Type B pancreatic cell (in vitro differentiated cells): Measurements from ENCODE around the gene CAB39. TPM values are rescaled to one million over a fixed set of nuclear protein-coding genes. Genes with fewer than 3 reads are reported as not detected.
A peak's percentile ranks its signal among the peaks of the same experiment; 100 is the strongest.

Source experiments
- DNase-seq: peaks from one replicate; pipeline ENCODE4 v3.0.0; 2021; ENCODE audit warnings: mixed read lengths; ENCODE audit not compliant: unreplicated experiment; ENCODE audit errors: extremely low spot score
- H3K27ac Mint-ChIP-seq: 2 replicates; pipeline ENCODE4 v1.8.0; 2021; ENCODE audit warnings: mild to moderate bottlenecking, mixed read lengths
- H3K27me3 Mint-ChIP-seq: 2 replicates; pipeline ENCODE4 v1.8.0; 2021; ENCODE audit warnings: mixed read lengths
- H3K36me3 Mint-ChIP-seq: 2 replicates; pipeline ENCODE4 v1.8.0; 2021; ENCODE audit warnings: mixed read lengths
- H3K4me1 Mint-ChIP-seq: one replicate; pipeline ENCODE4 v1.8.0; 2021; ENCODE audit warnings: mixed read lengths; ENCODE audit not compliant: unreplicated experiment
- H3K4me3 Mint-ChIP-seq: 2 replicates; pipeline ENCODE4 v1.8.0; 2021; ENCODE audit warnings: mild to moderate bottlenecking, mixed read lengths
- H3K9me3 Mint-ChIP-seq: 2 replicates; pipeline ENCODE4 v1.8.0; 2021; ENCODE audit warnings: mixed read lengths
- CTCF ChIP-seq: fragments of 200-600 bp; sonication (generic); conservative IDR thresholded peaks from 2 replicates; pipeline ENCODE4 v1.5.0; 2021; ENCODE audit warnings: antibody characterized with exemption, mild to moderate bottlenecking
- total RNA-seq: library from RNA; stranded (reverse); gene quantifications from 2 replicates; pipeline ENCODE4 v1.2.1, GENCODE V29; 2021; ENCODE audit warnings: low replicate concordance

The CAB39 gene
- total RNA-seq, 1 donor from 2014 or later, result 49.2 TPM

- H3K9me3 Mint-ChIP-seq, result no peaks in the 10 kb centered on the region
- no peak for TF ChIP-seq CTCF
- no peak for DNase-seq
- peaks cover 41% of the 10 kb centered on the region for H3K4me1 Mint-ChIP-seq
- H3K27ac Mint-ChIP-seq, result peak overlapping the region; percentile 97
- H3K27me3 Mint-ChIP-seq, result no peaks in the 10 kb centered on the region
- H3K4me3 Mint-ChIP-seq, result peak overlapping the region; percentile 96
- H3K36me3 Mint-ChIP-seq, result peaks cover 5% of the 10 kb centered on the region
Observed at GRCh38 chr2:230714136-230714480, 1.5 kb downstream of the CAB39 start.

- Mint-ChIP-seq H3K4me1 (peaks cover 48% of the 10 kb centered on the region), H3K36me3 (peaks cover 5% of the 10 kb centered on the region), H3K9me3 (no peaks in the 10 kb centered on the region), H3K27ac (peak overlapping the region; percentile 52), H3K4me3 (peak overlapping the region; percentile 56), H3K27me3 (no peaks in the 10 kb centered on the region)
- no peak for DNase-seq
- TF ChIP-seq CTCF, result no peak
Observed at GRCh38 chr2:230715201-230715600, 2.6 kb downstream of the CAB39 start.

- no peak for TF ChIP-seq CTCF
- Mint-ChIP-seq H3K27me3 (no peaks in the 10 kb centered on the region), H3K27ac (no peak overlapping the region), H3K4me3 (no peak overlapping the region), H3K36me3 (peaks cover 9% of the 10 kb centered on the region), H3K9me3 (no peaks in the 10 kb centered on the region), H3K4me1 (peaks cover 43% of the 10 kb centered on the region)
- DNase-seq, result no peak
Observed at GRCh38 chr2:230716588-230716987, 3.9 kb downstream of the CAB39 start.

GRCh38 chr2:230717600-230717999 lies 5.0 kb downstream of the CAB39 start:
- H3K27ac Mint-ChIP-seq, result peak overlapping the region; percentile 4
- no peak for TF ChIP-seq CTCF
- peaks cover 10% of the 10 kb centered on the region for H3K36me3 Mint-ChIP-seq
- no peak overlapping the region for H3K4me3 Mint-ChIP-seq
- no peaks in the 10 kb centered on the region for H3K9me3 Mint-ChIP-seq
- H3K27me3 Mint-ChIP-seq, result no peaks in the 10 kb centered on the region
- H3K4me1 Mint-ChIP-seq, result peaks cover 43% of the 10 kb centered on the region
- no peak for DNase-seq

GRCh38 chr2:230719340-230719739 lies 6.7 kb downstream of the CAB39 start:
- no peak for DNase-seq
- no peak for TF ChIP-seq CTCF
- Mint-ChIP-seq H3K27ac (no peak overlapping the region), H3K36me3 (peaks cover 14% of the 10 kb centered on the region), H3K27me3 (no peaks in the 10 kb centered on the region), H3K9me3 (no peaks in the 10 kb centered on the region), H3K4me3 (no peak overlapping the region), H3K4me1 (peaks cover 36% of the 10 kb centered on the region)

- Mint-ChIP-seq H3K27me3 (no peaks in the 10 kb centered on the region), H3K4me1 (peaks cover 23% of the 10 kb centered on the region)
Observed at GRCh38 chr2:230721712-230722111, 9.1 kb downstream of the CAB39 start.

More at GRCh38 chr2:230721712-230722111, 9.1 kb downstream of the CAB39 start:
- Mint-ChIP-seq H3K27ac (peak overlapping the region; percentile 2), H3K4me3 (no peak overlapping the region), H3K36me3 (peaks cover 15% of the 10 kb centered on the region), H3K9me3 (no peaks in the 10 kb centered on the region)
- TF ChIP-seq CTCF, result no peak
- no peak for DNase-seq
